ENCODE data around the gene POU2F2.
A peak's percentile ranks its signal among the peaks of the same experiment; 100 is the strongest.

The POU2F2 gene

DNA sequence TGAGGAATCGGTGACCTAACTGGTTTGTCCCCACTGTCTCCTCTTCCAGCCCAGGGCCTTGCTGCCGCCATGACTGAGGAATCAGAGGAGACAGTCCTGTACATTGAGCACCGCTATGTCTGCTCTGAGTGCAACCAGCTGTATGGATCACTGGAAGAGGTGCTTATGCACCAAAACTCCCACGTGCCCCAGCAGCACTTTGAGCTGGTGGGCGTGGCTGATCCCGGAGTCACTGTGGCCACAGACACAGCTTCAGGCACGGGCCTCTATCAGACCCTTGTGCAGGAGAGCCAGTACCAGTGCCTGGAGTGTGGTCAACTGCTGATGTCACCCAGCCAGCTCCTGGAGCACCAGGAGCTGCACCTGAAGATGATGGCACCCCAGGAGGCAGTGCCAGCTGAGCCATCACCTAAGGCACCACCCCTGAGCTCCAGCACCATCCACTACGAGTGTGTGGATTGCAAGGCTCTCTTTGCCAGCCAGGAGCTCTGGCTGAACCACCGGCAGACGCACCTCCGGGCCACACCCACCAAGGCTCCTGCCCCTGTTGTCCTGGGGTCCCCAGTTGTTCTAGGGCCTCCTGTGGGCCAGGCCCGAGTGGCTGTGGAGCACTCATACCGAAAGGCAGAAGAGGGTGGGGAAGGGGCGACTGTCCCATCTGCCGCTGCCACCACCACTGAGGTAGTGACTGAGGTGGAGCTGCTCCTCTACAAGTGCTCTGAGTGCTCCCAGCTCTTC is 53.5 kb downstream of the POU2F2 start:
- no peak for DNase-seq

- no peak for DNase-seq
These were observed 54.2 kb downstream of the POU2F2 start for GRCh38 chr19:42078058-42078457.

- DNase-seq = peak; percentile 16
These were observed 55.8 kb downstream of the POU2F2 start for GRCh38 chr19:42076380-42076944.

- DNase-seq = peak; percentile 97
These were observed 56.4 kb downstream of the POU2F2 start, which contains the start of gene ZNF574 for GRCh38 chr19:42075616-42076379. TSS of gene ZNF574 (plus strand) at chr19:42076166. CDS start at chr19:42078607, 2,441 bp downstream.

- no peak for DNase-seq
These were observed 57.0 kb downstream of the POU2F2 start for GRCh38 chr19:42075364-42075615.

- no peak for DNase-seq
These were observed 57.5 kb downstream of the POU2F2 start for GRCh38 chr19:42074513-42075363.

GRCh38 chr19:42071247-42071646 is 61.0 kb downstream of the POU2F2 start:
- DNase-seq = no peak

DNA sequence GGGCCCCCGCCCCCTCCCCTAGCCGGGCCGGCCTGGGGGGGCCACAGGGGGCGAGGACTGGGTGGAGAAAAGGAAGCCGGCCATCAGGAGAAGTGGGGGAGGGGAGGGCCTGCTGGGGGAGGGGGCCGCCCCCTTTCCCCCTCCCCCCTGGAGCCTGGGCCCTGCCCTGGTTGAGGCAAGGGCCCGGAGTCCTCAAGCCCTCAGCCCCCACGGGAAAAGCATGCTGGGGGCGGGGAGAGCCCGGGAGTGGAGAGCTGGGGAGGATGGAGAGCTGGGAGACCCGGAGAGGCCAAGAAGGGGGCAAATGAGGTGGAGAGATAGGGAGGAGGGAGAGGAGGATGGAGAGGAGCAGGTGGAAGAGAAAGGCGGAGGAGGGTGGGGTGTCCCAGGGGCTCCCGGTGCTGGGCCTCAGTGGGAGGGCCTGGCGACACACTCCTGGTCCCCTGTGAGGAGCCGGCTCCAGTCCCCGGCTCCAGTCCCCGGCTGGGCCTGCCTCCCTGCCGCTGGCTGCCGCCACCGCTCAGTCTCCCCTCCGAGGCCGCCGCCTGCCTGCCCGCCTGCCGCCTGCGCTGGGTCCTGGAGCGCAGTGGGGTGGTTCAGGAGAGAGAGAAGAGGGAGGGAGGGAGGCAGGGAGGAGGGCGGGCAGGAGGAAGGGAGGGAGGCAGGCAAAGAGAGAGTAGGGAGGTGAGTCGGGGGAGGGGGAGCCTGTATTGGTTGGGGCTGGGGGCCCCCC is 62.5 kb downstream of the POU2F2 start, which contains the start of gene GRIK5:
GRIK5 (minus strand) TSS at position 588 of the 733 bp plus-strand sequence. CDS start 4,436 bp downstream, outside the sequence.
- DNase-seq = no peak

DNA sequence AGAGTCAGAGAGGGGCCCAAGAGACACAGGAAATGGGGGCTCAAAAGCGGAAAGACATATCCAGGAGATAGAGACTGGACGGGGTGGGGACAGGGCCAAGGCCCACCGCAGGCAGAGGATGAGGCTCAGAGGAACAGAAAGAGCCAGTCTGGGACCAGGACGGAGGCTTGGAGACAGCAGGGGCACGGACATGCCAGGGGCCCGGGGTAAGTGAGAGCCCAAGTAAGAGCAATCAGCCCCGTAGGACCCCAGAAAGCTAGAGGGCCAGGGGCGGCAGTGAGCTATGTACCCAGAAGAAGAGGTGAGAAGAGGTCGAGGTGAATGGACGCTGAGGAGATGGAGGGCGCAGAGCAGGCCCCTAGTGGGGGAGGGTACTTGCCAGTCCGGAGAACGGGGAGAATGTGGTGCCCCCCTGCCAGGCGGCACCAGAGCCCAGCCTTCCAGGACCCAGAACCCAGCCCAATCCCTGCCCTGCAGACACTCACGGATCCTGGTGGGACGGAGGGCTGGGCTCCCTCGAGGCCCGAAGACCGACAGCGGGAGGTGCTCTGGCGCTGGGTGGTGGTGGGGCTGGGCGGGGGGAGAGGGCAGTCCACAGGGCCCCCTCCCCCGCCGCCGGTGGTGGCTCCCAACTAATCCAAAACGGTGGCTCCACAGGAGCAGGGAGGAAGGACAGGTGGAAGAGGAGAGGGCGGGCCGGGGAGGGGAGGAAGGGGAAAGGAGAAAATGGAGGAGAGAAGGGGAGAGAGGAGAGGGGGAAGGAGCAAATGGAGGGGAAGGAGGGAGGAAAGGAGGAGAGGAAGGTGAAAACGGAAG is 63.3 kb downstream of the POU2F2 start:
- no peak for DNase-seq

GRCh38 chr19:42068361-42068755 is 63.9 kb downstream of the POU2F2 start:
- no peak for DNase-seq

DNA sequence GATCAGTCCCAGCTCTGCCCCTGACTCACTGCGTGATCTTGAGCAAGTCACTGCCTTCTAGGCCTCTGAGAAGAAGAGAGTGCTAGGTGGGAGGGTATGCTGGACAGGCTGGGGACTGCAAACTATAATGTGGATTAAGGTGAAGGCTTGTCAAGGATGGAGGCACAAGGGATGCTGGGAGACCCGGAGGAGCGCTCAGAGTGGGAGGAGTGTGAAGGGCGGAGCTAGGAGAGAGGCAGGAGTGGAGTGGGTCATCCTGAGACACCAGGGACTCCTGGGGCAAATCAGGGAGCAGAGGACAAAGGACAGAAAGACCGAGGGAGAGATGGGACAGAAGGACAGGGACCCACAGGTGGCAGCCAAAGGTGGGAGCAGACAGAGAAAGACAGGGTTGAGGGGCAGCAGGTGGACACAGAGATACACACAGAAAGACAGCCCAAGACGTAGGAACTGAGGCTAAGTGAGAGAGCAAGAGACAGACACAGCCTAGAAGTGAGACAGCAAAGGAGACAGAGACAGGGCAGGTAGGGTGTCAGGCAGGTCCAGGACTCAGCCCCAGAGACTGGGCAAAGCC is 64.8 kb downstream of the POU2F2 start:
- DNase-seq = no peak

GRCh38 chr19:42066075-42066754 is 66.0 kb downstream of the POU2F2 start:
- peak; percentile 25 for DNase-seq

- no peak for DNase-seq
These were observed 66.7 kb downstream of the POU2F2 start for GRCh38 chr19:42065511-42065910.

DNA sequence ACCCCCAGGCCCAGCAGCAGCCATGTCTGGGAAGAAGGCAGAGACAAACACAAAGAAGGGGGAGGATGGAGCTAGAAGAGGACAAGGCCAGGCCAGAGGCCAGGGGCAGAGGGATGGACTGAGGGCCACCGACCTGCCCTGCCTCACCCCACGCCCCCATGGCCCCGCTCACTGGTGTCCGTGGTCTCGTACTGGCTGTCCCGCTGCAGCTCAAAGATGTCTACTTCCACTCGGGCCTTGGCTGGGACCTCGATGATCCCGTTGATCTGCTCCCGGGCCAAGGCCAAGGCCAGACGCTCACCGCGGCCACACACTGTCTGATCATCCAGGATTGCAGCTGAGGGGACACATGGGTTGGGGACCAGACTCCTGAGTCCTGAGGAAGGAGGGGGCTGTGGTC is 67.2 kb downstream of the POU2F2 start:
- DNase-seq = no peak

GRCh38 chr19:42064432-42064831 is 67.8 kb downstream of the POU2F2 start:
- DNase-seq = no peak

GRCh38 chr19:42062381-42062780 is 69.9 kb downstream of the POU2F2 start:
- no peak for DNase-seq

- no peak for DNase-seq
These were observed 72.1 kb downstream of the POU2F2 start for GRCh38 chr19:42060117-42060516.

DNA sequence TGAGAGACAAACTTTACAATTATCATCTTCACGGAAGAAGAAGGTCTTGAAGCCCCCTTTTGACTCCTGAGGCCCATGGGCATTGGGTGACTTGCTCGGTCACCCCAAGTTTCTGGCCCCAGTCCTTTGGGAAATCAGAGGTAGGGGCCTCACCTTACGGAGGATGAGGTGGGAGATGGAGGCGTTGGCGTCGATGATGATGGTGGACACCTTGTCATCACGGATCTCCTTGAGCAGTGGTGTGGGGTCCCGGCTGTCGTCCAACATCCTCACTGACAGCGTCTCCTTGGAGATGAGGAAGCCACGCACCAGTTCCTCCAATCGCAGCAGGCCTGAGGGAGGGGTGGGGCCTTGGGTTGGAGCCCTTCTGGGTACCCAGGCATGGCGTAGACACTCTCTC is 73.0 kb downstream of the POU2F2 start:
- no peak for DNase-seq

DNA sequence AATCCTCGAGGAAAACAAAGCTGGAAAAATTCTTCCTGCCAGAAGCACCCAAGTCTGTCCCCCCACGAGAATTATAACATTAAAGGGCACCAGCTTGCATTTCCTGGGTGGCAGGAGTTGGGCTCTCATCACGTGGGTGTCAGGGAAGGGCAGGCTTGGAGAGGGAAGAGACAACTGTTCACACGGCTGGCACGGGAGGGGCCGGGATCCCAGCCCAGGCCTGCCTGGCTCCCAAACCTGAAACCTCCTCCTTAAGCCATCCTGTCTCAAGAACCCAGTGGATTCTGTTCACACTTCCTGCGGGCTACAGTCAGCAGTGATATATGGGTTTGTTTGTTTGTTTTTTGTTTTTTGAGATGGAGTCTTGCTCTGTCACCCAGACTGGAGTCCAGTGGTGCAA is 74.4 kb downstream of the POU2F2 start:
- DNase-seq = peak; percentile 18

GRCh38 chr19:42054205-42054604 is 78.0 kb downstream of the POU2F2 start:
- no peak for DNase-seq
